ENCODE data around the gene BORCS6. TPM values are rescaled to one million over a fixed set of nuclear protein-coding genes. Genes with fewer than 3 reads are reported as not detected.

Gene BORCS6
- total and polyA plus RNA-seq, 9 of the 15 experiments (the other 6 are each of a cell fraction or from before 2014, with no cell fraction given): 0.01 to 7.4 (median 2.3) TPM

- Histone ChIP-seq H2AFZ (ENCODE audit: low read depth, low read length) (peak within 1 kb of the TSS; percentile 70), H3K4me3 (peak within 1 kb of the TSS; percentile 53), H4K20me1 (replicated peaks; ENCODE audit: control insufficient read depth, insufficient read depth, low read length) (0 out of 2 replicates have a peak, but pooled peaks cover 4% of the 10 kb centered on the region), H3K27me3 (ENCODE audit: control insufficient read depth in 2 of 2, insufficient read depth in 2 of 2, low read length in 2 of 2) (no peaks in the 10 kb centered on the region), H3K79me2 (ENCODE audit: control insufficient read depth, insufficient read depth, low read length) (peaks cover 43% of the 10 kb centered on the region), H3K9ac (ENCODE audit: insufficient read depth in 1 of 2, low read depth in 2 of 2, low read length in 2 of 2) (peak within 1 kb of the TSS; percentile 75 to 95), H3K4me2 (ENCODE audit: insufficient read depth, low read length) (peak within 1 kb of the TSS; percentile 89), H3K27ac (ENCODE audit: extremely low read depth, low read depth, low read length) (peak within 1 kb of the TSS; percentile 94), H3K36me3 (ENCODE audit: control insufficient read depth, insufficient read depth, low read length) (peaks cover 27% of the 10 kb centered on the region; the same call in 2 of the 3 replicates), H3K9me1 (ENCODE audit: control insufficient read depth, insufficient read depth, low read length) (no peaks in the 10 kb centered on the region), H3K9me3 (replicated peaks; ENCODE audit: control insufficient read depth, insufficient read depth, low read depth, low read length) (no peaks in the 10 kb centered on the region), H3K4me1 (replicated peaks in 1 of 2; ENCODE audit: control insufficient read depth in 2 of 2, insufficient read depth in 2 of 2, low read length in 2 of 2) (peaks cover 31 to 73% of the 10 kb centered on the region in 2 experiments)
- in situ Hi-C loops (cut with MboI): no loop called here
- POLR2A ChIA-PET: interaction anchor here (0.6 to 1.0 kb wide), 6 partner anchors 9 to 186 kb away, joined by 3 to 11 read pairs (median 4); no protein-coding TSS in a partner anchor
- peak; percentile 87 to 95 (median 90) for DNase-seq (ENCODE audit: extremely low read depth in 1 of 4, low spot score in 3 of 4)
- ATAC-seq: peak; percentile 63
- 0% methylated on average over 28 of the region's 42 CpGs for WGBS (ENCODE audit: insufficient coverage, low coverage, missing lambda C conversion rate)
- FAIRE-seq: peak; percentile 86
- BruUV-seq (replicated peaks): no TSS peak
- intact Hi-C loops (cut with micrococcal nuclease): no loop called here
- CTCF ChIA-PET (ENCODE audit: low intra/inter-chr PET ratio): no interaction called here
- TF ChIP-seq ETV1 (tag; conservative IDR thresholded peaks at IDR 0.05; ENCODE audit: low read depth): no peak
- TF ChIP-seq, protein P1, sequence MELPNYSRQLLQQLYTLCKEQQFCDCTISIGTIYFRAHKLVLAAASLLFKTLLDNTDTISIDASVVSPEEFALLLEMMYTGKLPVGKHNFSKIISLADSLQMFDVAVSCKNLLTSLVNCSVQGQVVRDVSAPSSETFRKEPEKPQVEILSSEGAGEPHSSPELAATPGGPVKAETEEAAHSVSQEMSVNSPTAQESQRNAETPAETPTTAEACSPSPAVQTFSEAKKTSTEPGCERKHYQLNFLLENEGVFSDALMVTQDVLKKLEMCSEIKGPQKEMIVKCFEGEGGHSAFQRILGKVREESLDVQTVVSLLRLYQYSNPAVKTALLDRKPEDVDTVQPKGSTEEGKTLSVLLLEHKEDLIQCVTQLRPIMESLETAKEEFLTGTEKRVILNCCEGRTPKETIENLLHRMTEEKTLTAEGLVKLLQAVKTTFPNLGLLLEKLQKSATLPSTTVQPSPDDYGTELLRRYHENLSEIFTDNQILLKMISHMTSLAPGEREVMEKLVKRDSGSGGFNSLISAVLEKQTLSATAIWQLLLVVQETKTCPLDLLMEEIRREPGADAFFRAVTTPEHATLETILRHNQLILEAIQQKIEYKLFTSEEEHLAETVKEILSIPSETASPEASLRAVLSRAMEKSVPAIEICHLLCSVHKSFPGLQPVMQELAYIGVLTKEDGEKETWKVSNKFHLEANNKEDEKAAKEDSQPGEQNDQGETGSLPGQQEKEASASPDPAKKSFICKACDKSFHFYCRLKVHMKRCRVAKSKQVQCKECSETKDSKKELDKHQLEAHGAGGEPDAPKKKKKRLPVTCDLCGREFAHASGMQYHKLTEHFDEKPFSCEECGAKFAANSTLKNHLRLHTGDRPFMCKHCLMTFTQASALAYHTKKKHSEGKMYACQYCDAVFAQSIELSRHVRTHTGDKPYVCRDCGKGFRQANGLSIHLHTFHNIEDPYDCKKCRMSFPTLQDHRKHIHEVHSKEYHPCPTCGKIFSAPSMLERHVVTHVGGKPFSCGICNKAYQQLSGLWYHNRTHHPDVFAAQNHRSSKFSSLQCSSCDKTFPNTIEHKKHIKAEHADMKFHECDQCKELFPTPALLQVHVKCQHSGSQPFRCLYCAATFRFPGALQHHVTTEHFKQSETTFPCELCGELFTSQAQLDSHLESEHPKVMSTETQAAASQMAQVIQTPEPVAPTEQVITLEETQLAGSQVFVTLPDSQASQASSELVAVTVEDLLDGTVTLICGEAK (IDR thresholded peaks at IDR 0.05): no peak
- TF ChIP-seq, protein P1 (CRISPR knock-in tag; IDR thresholded peaks at IDR 0.05): no peak
- no peak for TF ChIP-seq NCOA1 (IDR thresholded peaks at IDR 0.05; ENCODE audit: low read depth)
- TF ChIP-seq E4F1 (CRISPR knock-in tag; IDR thresholded peaks at IDR 0.05; ENCODE audit: borderline replicate concordance): no peak
- TF ChIP-seq ATF7 (IDR thresholded peaks at IDR 0.05): peak; percentile 83
- TF ChIP-seq ZNF311 (CRISPR knock-in tag; IDR thresholded peaks at IDR 0.05): no peak
- TF ChIP-seq ZFP30 (CRISPR knock-in tag; IDR thresholded peaks at IDR 0.05; ENCODE audit: borderline replicate concordance): no peak
- no peak for TF ChIP-seq ZNF277 (CRISPR knock-in tag; IDR thresholded peaks at IDR 0.05; ENCODE audit: borderline replicate concordance)
These were observed 37.7 kb downstream of the BORCS6 start, which contains the start of gene PER1 for GRCh38 chr17:8152112-8152775. Gene PER1 (minus strand): TSS chr17:8152404. CDS start chr17:8150706, 1,698 bp downstream.
